Type B pancreatic cell (in vitro differentiated cells): ENCODE data around the gene NDUFV2. TPM values are rescaled to one million over a fixed set of nuclear protein-coding genes. Genes with fewer than 3 reads are reported as not detected.

Experiments
- DNase-seq: peaks from one replicate; pipeline ENCODE4 v3.0.0; 2021; ENCODE audit warnings: mixed read lengths; ENCODE audit not compliant: unreplicated experiment; ENCODE audit errors: extremely low spot score
- H3K27ac Mint-ChIP-seq: 2 replicates; pipeline ENCODE4 v1.8.0; 2021; ENCODE audit warnings: mild to moderate bottlenecking, mixed read lengths
- H3K27me3 Mint-ChIP-seq: 2 replicates; pipeline ENCODE4 v1.8.0; 2021; ENCODE audit warnings: mixed read lengths
- H3K36me3 Mint-ChIP-seq: 2 replicates; pipeline ENCODE4 v1.8.0; 2021; ENCODE audit warnings: mixed read lengths
- H3K4me1 Mint-ChIP-seq: one replicate; pipeline ENCODE4 v1.8.0; 2021; ENCODE audit warnings: mixed read lengths; ENCODE audit not compliant: unreplicated experiment
- H3K4me3 Mint-ChIP-seq: 2 replicates; pipeline ENCODE4 v1.8.0; 2021; ENCODE audit warnings: mild to moderate bottlenecking, mixed read lengths
- H3K9me3 Mint-ChIP-seq: 2 replicates; pipeline ENCODE4 v1.8.0; 2021; ENCODE audit warnings: mixed read lengths
- total RNA-seq: library from RNA; stranded (reverse); gene quantifications from 2 replicates; pipeline ENCODE4 v1.2.1, GENCODE V29; 2021; ENCODE audit warnings: low replicate concordance
- TF ChIP-seq, protein P1 (sequence below): fragments of 200-600 bp; sonication (generic); conservative IDR thresholded peaks from 2 replicates; pipeline ENCODE4 v1.5.0; 2021; ENCODE audit warnings: antibody characterized with exemption, mild to moderate bottlenecking

NDUFV2 gene
- total RNA-seq, 1 donor from 2014 or later: 135 TPM

DNA sequence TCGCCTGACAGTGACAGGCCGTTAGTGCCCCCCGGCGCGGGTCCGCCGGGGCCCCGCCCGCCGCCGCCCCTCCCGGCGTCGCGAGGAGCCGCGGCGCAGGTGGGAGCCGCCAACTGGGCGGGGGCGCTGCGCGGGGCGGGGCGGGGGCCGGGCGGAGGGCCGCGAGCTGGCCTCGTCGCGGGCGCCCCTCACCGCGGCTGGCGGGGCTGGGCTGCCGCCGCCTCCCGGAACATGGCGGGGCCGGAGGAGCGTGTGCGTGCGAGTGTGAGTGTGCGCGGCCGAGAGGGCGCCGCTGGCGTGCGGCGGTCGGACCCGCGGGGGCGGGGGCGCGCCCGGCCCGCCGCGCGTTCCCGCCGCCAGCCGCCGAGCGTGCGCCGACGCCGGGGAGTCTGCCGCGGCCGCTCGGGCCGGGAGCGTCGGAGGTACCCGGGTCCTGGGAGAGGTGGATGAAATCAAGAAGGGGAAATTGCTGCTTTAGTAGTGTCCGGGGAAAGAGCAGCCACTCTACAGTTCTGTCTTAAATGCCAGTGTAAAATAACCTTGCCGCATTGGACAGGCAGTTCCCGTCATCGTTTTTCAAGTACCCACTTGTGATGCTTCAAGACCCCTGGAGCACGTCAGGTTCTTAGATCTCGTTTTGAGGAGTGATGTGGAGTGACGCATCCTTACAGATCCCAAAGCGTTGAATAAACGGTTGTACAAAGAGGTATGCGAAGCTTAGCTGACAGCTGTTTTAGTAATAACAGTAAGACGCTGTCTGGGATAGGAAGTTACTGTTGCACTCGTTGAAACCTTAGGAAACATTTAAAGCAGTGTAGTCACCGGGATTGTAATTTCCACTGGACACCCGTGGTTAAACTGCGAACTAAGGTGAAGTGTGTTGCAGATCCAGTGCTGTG is 34.9 kb downstream of the NDUFV2 start:
- H3K4me1 Mint-ChIP-seq: peaks cover 52% of the 10 kb centered on the region

DNA sequence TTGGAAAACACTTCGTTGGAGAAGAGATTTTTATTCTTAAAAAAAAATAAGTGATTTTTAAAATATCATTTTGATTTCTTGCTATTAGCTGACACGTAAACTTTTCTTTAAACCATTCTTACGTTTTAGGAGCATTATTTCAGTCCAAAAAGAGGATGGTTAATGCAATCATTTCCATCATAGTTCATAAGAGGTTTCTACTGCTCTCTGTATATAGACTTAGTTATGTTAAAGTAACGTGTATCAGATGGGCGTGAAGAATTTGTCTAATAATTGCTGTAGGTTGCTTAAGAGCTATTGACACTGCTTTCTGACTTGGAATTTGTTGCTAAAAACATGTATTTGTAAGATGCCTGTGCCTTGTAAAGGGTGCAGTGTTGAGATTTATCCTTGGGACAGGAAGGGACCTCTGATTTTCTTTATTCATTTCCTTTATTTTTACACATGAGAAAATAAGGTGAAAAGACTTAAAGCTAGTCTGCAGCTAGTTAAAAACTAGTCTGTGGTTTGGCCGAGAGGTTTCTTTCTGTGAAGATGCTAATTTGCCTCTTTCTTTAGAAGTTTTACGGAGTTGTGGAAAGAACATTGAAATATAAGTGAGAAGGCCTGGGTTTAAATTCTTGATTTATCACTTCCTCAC is 37.0 kb downstream of the NDUFV2 start:
- peaks cover 44% of the 10 kb centered on the region for H3K4me1 Mint-ChIP-seq
- no peaks in the 10 kb centered on the region for H3K27me3 Mint-ChIP-seq
- no peak for DNase-seq
- TF ChIP-seq, protein P1, sequence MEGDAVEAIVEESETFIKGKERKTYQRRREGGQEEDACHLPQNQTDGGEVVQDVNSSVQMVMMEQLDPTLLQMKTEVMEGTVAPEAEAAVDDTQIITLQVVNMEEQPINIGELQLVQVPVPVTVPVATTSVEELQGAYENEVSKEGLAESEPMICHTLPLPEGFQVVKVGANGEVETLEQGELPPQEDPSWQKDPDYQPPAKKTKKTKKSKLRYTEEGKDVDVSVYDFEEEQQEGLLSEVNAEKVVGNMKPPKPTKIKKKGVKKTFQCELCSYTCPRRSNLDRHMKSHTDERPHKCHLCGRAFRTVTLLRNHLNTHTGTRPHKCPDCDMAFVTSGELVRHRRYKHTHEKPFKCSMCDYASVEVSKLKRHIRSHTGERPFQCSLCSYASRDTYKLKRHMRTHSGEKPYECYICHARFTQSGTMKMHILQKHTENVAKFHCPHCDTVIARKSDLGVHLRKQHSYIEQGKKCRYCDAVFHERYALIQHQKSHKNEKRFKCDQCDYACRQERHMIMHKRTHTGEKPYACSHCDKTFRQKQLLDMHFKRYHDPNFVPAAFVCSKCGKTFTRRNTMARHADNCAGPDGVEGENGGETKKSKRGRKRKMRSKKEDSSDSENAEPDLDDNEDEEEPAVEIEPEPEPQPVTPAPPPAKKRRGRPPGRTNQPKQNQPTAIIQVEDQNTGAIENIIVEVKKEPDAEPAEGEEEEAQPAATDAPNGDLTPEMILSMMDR: no peak
- no peaks in the 10 kb centered on the region for H3K9me3 Mint-ChIP-seq
- no peak overlapping the region for H3K27ac Mint-ChIP-seq
- H3K36me3 Mint-ChIP-seq: no peaks in the 10 kb centered on the region
- peak overlapping the region; percentile 55 for H3K4me3 Mint-ChIP-seq

More for the DNA sequence above, 34.9 kb downstream of the NDUFV2 start:
- H3K27me3 Mint-ChIP-seq: no peaks in the 10 kb centered on the region
- TF ChIP-seq, protein P1: no peak
- H3K9me3 Mint-ChIP-seq: no peaks in the 10 kb centered on the region
- peak; percentile 77 for DNase-seq
- peak overlapping the region; percentile 97 for H3K27ac Mint-ChIP-seq
- H3K36me3 Mint-ChIP-seq: peaks cover 5% of the 10 kb centered on the region
- peak overlapping the region; percentile 97 for H3K4me3 Mint-ChIP-seq

DNA sequence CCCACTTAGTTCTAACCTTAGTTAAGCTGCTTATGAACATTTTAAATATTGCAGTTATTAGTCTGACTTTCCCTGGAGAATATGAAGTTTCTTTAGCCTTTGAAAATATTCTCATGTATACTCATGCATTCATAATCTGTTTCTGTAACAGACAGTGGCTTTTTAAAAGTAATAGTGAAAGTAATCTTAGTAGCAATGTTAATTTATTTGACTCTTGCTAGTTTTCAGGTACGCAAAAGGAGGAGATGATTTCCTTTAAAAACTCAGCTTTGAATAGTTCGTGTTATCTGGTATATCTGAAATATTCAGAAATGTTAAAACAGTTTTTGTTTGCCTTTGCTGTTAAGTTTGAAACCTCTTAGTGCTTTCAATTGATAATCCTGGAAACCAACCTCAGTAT is 37.9 kb downstream of the NDUFV2 start:
- Mint-ChIP-seq H3K36me3 (no peaks in the 10 kb centered on the region), H3K27ac (no peak overlapping the region), H3K4me1 (peaks cover 38% of the 10 kb centered on the region), H3K9me3 (no peaks in the 10 kb centered on the region), H3K4me3 (peak overlapping the region; percentile 47), H3K27me3 (no peaks in the 10 kb centered on the region)
- DNase-seq: no peak
- TF ChIP-seq, protein P1: no peak

DNA sequence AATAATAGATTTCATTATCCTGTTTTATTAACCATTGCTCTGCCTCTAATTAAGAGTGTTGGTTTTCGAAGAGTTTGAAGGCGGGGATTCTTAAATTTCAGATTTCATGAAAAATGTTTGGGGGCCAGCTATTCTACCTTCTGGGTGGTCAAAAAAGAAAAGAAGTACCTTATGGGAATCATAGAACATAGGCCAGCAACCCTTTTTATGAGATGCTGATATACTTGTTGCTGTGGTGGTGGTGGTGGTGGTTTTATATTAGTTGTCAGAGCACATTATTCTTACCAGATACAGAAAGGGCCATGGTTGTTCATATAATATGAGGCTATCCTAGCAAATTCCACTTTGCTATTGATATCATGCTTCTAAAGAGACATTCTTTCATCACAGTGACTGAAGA is 38.5 kb downstream of the NDUFV2 start:
- H3K4me1 Mint-ChIP-seq: peaks cover 33% of the 10 kb centered on the region
- H3K27me3 Mint-ChIP-seq: no peaks in the 10 kb centered on the region
- no peak overlapping the region for H3K27ac Mint-ChIP-seq

DNA sequence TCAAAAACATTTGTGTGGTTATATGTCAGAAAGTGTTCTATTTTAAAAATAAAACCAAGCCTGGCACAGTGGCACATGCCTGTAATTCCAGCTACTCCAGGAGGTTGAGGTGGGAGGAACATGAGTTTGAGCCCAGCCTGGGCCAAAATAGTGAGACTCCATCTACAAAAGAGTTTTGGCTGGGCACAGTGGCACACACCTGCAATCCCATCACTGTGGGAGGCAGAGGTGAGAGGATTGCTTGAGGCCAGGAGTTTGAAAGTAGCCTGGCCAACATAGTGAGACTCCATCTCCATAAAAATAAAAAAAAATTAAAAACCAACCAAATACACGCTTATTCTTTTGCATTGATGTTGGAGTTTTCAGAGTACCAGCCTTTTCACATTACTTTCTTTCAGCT is 43.7 kb downstream of the NDUFV2 start:
- TF ChIP-seq, protein P1: no peak
- H3K9me3 Mint-ChIP-seq: no peaks in the 10 kb centered on the region
- no peak overlapping the region for H3K4me3 Mint-ChIP-seq
- no peaks in the 10 kb centered on the region for H3K27me3 Mint-ChIP-seq
- peaks cover 23% of the 10 kb centered on the region for H3K4me1 Mint-ChIP-seq
- H3K36me3 Mint-ChIP-seq: no peaks in the 10 kb centered on the region
- H3K27ac Mint-ChIP-seq: no peak overlapping the region
- DNase-seq: no peak

More for the DNA sequence above, 38.5 kb downstream of the NDUFV2 start:
- H3K36me3 Mint-ChIP-seq: no peaks in the 10 kb centered on the region
- H3K9me3 Mint-ChIP-seq: no peaks in the 10 kb centered on the region
- TF ChIP-seq, protein P1: no peak
- H3K4me3 Mint-ChIP-seq: no peak overlapping the region
- no peak for DNase-seq
